UCSD-AML1 (cell line): Measurements from ENCODE around the gene MAD2L1BP.
A peak's percentile ranks its signal among the peaks of the same experiment; 100 is the strongest.
"Not testable (repeated sequence)": the region's sequence is repeated elsewhere in the genome, so short reads cannot be mapped to it uniquely, and the experiment has no call there.

ENCODE experiments used
- DNase-seq: peaks from one replicate; lab custom pipeline; 2025; ENCODE audit not compliant: unreplicated experiment; lab: John Stamatoyannopoulos, UW

The MAD2L1BP gene

DNA sequence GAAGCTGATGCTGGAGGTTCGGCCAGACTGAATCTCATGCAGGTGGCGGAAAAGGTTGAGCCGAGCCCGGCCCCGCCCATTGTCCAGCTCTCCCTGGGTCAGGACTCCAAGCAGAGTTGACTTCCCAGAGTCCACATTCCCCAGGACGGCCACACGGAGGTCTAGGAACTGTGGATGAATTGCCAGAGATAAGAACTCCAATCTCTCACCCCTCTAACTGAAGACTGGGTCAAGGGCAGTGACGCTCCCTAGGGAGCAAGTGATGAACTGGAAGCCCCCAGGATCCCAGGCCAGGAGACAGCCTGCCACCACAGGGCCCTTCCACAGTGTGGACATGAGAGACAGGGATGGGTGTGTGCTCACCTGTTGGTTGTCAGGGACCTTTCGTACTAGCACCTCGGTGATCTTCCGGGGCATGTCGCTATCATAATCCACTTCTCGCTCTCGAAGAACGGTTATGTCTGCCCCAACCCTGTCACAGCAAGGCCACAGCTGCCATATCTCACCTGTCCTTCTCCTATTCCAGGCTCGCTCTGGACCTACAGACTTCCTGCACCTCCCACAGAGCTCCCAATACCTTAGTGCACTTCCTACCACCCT, 10.1 kb upstream of the MAD2L1BP start:
- DNase-seq: no peak

DNA sequence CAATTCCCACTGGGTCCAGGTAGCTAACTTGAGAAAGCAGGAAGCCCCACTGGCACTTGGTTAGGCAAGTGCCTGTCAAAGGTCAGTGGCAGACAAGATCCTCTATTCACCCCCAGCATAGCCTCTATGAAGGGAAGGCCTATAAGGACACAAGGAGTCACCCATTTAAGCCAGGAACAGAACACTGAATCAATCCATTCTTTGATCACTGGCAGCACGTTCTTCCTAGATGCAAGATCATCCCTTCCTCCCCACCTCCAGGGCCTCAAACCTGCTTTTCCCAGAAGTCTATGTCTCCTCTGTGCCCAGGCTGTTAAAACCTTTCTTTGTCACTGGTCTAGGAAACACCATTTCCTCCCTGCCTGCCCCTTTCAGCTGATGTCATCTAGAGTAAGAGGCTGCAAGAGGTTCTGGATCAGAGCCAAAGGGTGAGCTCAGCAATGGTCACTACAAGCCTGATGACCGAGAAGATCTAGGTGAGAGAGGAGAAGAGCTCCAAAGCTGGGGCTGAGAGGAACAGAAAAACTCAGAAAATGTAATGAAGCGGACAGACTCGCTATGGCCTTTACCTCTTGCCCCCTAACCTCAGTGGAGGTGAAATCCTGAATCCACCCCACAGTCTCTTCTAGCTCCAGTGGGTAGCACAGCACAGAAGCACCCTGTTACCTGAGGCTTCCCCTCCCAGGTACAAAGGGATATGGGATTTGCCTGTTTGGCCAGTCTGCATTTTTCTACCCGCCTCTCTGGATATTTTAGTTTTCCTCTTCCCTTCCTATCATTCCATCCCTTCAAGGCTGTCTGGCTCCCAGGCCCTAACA, 8.4 kb upstream of the MAD2L1BP start:
- DNase-seq: peak; percentile 54

DNA sequence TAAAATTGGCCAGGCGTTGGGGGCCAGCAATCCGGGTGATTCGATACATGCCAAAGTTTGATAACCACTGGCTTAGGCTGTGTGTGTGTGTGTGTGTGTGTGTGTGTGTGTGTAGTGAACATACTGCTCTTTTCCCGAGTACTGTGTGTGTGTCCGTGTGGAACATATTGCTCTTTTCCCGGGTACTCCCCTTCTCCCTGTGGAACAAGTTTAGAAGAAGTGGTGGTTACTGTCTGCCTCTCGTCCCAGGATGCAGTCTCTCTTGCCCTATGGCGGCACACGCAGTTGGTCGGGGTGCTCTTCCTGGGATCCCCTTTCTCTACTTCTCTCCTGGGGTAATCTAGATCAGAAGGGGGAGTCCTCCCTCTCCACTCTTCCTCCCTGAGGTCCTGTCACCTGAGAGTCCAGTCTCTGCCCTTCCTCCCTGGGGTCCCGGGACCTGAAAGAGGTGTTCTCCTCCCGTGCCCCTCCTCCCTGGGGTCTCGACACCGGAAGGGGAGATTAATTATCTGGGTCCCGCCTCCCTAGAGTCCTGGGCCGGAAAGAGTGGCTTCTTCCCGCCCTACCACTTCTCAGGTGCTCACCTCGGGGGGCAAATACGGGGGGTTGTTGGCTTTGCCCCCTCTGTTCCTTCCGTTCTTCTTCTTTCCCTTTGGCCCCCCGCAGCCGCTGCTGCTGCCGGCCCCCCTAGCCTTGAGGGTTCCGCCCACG, 7.1 kb upstream of the MAD2L1BP start:
- DNase-seq: peak; percentile 66

DNA sequence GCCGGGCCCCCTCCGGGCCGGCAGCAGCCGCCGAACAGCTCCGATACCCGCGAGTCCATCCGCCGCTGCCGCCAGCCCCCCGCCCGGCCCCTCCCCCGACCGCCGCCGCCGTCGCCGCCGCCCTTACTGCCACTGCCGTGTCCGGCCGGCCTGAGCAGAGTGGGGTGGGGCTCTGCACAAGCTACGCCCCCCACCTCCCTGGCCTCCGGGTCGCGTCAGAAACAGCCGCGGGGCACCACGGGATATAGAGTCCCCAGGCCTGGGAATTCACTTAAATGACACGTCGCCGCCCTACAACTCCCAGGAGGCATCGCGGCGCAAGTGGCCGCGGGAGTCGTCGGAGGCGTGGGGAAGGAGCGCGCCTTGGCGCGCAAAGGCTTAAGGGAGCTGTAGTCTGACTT, 6.5 kb upstream of the MAD2L1BP start, which contains the start of gene GTPBP2:
TSS of gene GTPBP2 (minus strand) at position 161 of the 401 bp plus-strand sequence. CDS start at position 59, 102 bp downstream.
- peak; percentile 99 for DNase-seq

DNA sequence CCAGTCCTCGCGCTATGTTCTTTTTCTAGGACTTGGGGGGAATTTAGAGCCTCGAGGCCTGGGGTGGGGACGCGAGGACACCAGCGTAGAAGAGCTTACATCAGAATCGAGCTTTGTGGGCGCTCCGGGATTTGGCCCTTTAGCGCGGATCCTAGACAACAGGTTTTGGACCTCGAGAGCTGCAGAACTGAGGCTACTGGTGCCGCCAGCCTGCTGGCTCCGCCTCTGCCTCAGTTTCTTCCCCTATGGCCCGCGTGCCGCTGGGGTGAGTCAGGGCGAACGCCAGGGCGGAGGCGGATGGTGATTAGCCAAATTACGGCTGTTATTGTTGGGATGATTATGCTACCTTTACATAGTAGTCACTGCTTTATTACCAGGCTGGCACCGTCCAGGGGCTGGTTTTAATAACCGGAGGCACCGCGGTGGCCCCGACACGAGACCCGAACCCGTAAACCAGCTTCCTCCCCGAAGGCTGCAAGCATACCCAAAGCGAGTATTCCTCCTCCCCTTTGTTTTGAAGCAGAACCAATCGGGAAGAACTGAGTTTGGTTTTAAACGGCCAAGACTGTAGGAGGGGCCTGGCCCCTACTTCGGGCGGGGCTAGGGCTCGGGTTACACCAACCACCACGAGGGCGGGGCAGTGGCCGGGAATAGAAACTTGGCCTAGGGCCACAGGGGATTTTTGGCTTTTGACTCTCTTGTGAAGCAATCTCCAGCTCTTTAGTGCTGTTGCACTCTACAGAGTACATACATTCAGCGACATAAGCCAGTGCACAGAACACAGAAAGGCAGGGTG, 5.9 kb upstream of the MAD2L1BP start:
- peak; percentile 94 for DNase-seq

DNA sequence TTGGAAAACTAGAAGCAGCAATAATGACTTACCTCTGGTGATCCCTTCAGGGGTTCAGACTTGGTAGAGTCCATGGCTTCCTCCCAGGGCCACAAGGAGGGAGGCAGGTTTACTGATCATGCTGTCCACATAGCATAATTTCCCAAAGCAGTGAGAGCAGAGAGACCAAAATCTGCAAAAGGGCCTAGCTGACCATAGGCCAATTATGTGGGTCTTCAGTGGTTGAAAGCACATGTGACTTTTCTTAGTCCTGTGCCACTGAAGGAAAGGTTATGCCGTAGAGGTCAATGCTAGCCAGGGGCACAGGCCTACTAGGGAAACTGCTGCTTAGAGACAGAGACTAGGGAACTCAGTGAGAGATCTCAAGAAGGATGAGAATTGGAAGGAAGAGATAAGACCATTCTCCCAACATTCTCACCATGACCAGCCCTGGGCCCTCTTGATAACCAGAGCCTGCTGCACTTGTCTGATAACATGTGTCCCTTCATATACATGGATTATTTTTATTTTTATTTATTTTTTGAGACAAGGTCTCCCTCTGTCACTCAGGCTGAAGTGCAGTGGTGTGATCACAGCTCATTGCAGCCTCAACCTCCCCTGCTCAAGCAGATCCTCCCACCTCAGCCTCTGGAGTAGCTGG, 4.5 kb upstream of the MAD2L1BP start:
- peak; percentile 36 for DNase-seq

DNA sequence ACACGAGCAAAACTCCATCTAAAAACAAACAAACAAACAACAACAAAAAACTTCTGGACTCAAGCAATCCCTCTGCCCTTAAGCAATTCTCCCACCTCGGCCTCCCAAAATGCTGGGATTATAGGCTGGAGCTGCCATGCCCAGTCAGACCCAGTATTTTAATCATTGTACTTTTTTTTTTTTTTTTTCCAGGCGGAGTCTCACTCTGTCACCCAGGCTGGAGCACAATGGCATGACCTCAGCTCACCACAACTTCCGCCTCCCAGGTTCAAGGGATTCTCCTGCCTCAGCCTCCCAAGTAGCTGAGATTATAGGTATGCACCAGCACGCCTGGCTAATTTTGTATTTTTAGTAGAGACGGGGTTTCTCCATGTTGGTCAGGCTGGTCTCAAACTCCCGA, 2.6 kb upstream of the MAD2L1BP start:
- not testable (repeated sequence) for DNase-seq

DNA sequence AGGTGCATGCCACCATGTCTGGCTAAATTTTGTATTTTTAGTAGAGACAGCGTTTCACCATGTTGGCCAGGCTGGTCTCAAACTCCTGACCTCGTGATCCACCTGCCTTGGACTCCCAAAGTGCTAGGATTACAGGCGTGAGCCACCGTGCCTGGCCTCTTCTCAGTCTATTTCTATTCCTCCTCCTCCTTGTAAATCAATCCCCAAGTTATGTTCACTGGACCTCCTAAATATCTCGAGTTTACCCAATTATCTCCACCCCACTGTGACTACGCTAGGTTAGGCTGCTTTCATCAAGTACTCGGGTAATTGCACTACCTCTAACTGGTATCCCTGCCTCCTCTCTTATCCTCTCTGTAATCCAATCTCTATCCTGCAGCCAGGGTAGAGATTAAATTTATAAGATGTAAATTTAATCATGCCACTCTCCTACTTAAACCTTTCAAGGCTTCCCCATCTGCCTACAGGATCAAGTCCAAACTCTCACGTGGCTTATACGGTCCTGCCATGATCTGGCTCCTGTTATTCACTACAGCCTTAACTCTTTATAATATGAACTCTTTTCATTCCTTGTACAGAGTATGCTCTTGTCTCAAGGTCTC, 837 bp upstream of the MAD2L1BP start:
- no peak for DNase-seq

DNA sequence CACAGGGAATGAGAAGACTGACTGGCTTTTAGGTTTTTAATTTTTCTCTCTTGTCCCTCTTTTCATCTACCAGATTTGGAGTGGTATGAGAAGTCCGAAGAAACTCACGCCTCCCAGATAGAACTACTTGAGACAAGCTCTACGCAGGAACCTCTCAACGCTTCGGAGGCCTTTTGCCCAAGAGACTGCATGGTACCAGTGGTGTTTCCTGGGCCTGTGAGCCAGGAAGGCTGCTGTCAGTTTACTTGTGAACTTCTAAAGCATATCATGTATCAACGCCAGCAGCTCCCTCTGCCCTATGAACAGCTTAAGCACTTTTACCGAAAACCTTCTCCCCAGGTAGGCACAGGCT, 644 bp downstream of the MAD2L1BP start:
- DNase-seq: no peak

DNA sequence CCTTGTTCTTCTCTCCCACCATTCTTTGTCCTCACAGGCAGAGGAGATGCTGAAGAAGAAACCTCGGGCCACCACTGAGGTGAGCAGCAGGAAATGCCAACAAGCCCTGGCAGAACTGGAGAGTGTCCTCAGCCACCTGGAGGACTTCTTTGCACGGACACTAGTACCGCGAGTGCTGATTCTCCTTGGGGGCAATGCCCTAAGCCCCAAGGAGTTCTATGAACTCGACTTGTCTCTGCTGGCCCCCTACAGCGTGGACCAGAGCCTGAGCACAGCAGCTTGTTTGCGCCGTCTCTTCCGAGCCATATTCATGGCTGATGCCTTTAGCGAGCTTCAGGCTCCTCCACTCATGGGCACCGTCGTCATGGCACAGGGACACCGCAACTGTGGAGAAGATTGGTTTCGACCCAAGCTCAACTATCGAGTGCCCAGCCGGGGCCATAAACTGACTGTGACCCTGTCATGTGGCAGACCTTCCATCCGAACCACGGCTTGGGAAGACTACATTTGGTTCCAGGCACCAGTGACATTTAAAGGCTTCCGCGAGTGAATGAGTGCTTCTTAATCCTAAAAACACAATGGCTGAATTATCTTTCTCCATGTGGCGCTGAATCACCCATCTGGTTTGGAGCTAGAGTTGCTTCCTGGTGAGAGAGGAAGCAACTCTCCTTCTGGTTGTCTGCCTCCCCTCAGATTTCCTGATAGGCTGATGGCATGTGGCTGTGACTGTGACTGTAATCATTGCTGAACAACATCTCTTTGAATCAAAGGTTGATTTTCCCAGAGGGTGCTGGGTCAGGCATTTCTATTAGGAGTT, 4.6 kb downstream of the MAD2L1BP start:
- peak; percentile 17 for DNase-seq

DNA sequence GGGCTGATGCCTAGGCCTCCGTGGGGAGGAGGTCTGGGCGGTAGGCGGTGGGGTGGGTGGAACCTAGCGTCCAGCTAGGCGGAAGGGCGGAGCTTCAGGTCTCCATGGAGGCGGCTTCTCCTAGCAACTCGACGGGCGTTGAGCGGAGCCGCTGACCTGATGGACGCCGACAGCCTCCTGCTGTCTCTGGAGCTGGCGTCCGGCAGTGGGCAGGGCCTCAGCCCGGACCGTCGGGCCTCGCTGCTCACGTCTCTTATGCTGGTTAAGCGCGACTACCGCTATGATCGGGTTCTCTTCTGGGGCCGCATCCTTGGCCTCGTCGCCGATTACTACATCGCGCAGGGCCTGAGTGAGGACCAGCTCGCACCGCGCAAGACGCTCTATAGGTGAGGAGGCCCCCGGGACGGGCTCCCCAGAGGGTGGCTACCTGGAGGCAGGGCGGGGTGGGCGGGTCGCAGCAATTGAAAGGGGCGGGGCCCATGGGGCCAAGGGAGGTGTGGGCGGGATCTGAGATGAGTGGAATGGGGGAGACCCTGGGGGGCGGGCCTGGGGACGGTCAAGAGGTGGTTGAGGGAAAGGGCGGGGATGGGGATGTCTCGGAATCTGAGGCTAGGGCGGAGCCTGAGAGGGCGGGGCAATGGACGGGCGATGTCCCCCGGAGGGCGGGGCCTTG, 9.4 kb downstream of the MAD2L1BP start, which contains the start of gene RSPH9:
TSS of gene RSPH9 (plus strand) at position 97 of the 673 bp plus-strand sequence. CDS start at position 160, 63 bp downstream.
- DNase-seq: no peak

DNA sequence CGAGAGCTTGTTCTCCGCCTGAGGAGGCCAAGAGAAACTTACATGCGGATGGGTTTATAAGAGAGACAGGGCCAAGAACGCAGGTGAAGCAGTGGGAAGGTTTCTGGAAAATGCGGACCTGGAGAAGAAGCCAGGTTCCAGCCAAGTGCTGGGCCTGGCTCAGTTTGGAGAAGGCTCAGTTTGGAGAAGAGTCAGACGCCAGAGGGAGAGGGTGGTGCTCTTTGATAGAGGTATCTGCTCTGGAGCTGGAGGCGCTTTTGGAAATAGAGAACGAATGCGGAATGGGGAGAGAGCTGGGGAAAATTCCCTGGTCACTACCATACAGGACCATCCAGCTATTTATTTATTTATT, 9.9 kb downstream of the MAD2L1BP start:
- no peak for DNase-seq

DNA sequence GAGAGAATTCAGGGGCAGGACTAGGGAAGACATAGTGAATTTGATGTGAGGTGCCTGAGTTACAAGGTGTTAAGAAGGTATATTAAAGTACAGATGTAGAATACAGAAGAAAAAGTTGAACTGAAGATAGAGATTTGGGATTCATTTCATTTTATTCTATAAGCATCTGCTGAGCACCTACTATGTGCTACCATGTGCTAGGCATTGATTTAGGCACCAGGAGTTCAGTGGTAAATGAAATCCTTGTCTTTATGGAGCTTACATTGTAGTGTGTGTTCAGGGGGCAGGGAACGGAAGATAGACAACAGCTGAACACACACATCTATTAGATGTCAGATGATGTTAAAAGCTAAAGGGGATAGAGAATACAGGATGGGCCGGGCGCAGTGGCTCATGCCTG, 12.0 kb downstream of the MAD2L1BP start:
- no peak for DNase-seq

DNA sequence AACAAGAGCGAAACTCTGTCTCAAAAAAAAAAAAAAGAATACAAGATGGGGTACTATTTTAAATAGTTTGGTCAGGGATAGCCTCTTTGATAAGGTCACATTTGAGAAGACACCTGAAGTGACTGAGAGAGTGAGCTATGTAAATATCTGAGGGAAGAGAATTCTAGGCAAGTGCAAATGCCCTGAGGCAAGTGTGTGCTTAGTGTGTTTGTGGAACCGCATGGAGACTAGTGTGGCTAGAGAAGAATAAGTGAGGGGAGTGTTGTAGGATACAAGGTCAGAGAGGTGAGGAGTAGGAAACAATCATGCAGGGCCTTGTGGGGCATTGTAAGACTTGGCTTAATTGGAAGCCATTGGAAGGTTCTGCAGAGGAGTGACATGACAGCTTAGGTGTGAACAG, 12.6 kb downstream of the MAD2L1BP start:
- DNase-seq: no peak

DNA sequence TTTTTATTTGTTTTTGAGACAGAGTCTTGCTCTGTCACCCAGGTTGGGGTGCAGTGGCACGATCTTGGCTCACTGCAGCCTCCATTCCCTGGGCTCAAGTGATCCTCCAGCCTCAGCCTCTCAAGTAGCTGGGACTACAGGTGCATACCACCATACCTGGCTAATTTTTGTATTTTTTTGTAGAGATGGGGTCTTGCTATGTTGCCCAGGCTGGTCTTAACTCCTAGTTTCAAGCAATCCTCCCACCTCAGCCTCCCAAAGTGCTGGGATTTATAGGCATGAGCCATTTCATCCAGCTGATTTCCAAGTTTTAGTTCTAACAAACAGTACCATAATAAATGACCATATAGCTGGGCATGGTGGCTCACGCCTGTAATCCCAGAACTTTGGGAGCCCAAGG, 17.2 kb downstream of the MAD2L1BP start:
- DNase-seq: not testable (repeated sequence)

DNA sequence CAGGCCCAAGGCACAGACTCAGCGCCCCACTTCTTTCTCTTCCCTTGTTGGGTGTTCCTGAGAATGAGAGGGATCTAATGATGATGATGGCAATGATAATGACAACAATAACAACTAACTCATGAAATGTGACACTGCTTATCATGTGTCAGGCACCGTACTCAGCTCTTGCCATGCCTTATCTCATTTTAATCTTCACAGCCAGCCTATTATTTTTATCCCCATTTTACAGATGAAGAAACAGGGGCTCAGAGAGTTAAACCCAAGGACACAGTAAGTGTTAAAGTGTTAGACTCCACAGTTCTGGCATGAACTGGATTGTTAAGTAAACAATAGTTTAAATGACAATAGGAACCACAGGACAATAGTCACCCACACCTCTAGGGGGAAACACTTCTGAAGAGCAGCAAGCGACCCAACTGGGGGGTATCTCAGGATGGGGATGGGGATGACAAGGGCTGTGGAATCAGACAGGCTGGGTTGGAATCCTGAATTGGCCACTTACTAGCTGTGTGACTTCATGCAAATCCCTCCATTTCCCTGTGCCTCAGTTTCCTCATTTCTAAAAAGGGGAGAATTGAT, 21.7 kb downstream of the MAD2L1BP start:
- no peak for DNase-seq

DNA sequence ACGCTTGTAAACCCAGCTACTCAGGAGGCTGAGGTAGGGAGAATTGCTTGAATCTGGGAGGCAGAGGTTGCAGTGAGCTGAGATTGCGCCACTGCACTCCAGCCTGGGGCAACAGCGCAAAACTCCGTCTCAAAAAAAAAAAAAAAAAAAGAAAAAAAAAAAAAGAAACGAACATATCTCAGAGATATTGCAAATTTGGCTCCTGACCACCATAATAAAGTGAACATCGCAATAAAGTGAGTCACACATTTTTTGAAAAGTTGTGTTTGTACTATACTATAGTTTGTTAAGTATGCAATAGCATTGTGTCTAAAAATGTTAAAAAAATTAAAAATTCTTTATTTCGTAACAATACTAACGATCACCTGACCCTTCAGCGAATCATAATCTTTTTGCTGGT, 22.5 kb downstream of the MAD2L1BP start:
- no peak for DNase-seq

DNA sequence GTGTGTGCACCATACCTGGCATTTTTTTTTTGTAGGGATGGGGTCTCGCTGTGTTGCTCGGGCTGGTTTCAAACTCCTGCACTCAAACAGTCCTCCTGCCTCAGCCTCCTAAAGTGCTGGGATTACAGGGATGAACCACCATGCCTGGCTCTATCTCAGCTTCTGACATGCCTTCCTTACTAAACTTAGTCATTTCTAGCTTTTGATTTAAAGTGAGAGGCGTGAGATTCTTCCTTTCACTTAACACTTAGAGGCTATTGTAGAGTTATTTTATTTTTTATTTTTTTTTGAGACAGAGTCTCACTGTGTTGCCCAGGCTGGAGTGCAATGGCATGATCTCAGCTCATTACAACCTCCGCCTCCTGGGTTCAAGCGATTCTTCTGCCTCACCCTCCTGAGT, 27.3 kb downstream of the MAD2L1BP start:
- DNase-seq: not testable (repeated sequence)

DNA sequence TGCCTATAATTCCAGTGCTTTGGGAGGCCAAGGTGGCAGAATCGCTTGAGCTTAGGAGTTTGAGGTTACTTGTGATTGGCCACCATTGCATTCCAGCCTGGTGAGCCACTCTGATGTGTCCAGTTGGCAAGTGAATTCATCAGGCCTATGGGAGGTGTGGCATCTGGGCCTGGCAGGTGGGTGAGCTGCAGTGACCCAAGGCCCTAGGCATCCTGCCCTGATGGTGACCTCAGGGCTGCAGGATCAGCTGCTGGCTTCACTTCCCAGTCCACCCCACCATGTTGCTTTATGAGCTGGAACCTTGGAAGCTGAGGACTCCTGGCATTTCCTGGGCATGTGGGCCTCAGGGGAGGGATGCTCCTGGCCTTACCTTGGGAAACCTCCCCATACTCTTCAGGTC, 29.7 kb downstream of the MAD2L1BP start:
- no peak for DNase-seq
